Ovary (tissue), 3 donors: ENCODE measurements around the gene TTC28.

Source experiments
- POLR2A ChIP-seq: fragments of 450-650 bp; IDR thresholded peaks from one replicate; pipeline ENCODE4 v1.6.1; 2017; ENCODE audit warnings: antibody characterized with exemption, mild to moderate bottlenecking, moderate library complexity
- TF ChIP-seq, protein P1 (sequence below), 3 donors: fragments of 450-650 bp in 2 of 3; fragments of 200-600 bp in 1 of 3; IDR thresholded peaks; one replicate each; pipeline versions ENCODE4 v1.5.1 to v1.8.0; 2016 to 2022; ENCODE audit warnings: antibody characterized with exemption in 3 of 3, mild to moderate bottlenecking in 1 of 3
- donor health status: DM: no; HTN: no; CAD: no.

- no peak for TF ChIP-seq POLR2A
- TF ChIP-seq, protein P1, sequence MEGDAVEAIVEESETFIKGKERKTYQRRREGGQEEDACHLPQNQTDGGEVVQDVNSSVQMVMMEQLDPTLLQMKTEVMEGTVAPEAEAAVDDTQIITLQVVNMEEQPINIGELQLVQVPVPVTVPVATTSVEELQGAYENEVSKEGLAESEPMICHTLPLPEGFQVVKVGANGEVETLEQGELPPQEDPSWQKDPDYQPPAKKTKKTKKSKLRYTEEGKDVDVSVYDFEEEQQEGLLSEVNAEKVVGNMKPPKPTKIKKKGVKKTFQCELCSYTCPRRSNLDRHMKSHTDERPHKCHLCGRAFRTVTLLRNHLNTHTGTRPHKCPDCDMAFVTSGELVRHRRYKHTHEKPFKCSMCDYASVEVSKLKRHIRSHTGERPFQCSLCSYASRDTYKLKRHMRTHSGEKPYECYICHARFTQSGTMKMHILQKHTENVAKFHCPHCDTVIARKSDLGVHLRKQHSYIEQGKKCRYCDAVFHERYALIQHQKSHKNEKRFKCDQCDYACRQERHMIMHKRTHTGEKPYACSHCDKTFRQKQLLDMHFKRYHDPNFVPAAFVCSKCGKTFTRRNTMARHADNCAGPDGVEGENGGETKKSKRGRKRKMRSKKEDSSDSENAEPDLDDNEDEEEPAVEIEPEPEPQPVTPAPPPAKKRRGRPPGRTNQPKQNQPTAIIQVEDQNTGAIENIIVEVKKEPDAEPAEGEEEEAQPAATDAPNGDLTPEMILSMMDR (IDR thresholded peaks at IDR 0.05): no peak
Measured at GRCh38 chr22:28360939-28361338, 318.7 kb downstream of the TTC28 start.
